Activated CD4-positive, alpha-beta T cell treated with anti-CD3 and anti-CD28 coated beads for 24 hours (primary cell): ENCODE data around the gene GRAMD4.

ENCODE experiments used
- DNase-seq, 2 donors: peaks; one replicate each; pipeline ENCODE4 v3.0.0-alpha.2; 2020; ENCODE audit warnings: low read depth in 2 of 2

The GRAMD4 gene

DNA sequence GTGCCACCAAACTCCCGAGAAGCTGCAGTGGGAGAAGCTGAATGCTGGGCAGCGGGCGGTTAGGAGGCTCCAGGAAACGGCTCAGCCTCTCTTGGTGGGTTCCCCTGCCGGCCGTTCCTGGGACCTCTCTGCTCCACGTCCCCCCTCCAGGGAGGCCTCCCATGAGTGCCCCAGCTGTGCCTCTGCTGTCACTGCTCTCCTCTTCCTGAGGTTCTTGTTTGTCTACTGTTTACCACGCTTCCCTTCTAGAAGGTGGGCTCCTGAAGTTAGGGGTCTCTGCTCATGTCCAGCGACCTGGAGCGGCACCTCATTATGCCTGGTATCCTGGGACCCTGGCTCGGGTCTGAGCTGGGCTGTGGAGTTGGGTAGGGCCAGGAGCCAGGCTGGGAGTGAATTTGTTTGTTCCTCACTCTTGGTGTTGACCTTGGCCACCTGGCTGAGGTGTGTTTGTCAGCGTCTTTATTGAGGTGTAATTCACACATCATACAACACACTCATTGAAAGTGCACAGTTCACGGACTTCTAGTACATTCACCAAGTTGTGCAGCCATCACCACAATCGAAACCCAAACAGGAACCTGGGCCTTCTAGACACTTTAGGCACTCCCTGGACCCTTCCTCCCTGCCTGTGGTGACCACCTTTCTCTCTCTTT, 37.8 kb upstream of the GRAMD4 start:
- no peak for DNase-seq

DNA sequence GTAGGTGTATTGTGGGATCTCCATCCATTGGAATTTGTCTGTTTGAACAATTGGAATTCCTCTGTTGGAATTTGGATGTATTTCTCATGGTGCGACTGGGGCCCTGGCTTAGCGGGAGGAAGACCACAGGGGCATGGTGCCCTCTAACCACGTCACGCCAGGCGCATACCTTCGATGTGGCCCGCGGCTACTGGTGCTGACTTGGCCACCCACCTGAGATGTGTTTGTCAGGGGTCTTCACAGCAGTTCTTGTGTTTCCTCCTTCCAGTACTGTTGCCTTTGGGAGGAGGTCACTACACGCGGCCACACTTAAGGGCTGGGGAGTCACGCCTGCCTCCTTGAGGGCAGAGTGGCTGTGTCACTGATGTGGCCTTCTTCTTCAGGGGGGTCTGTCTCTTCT, 36.6 kb upstream of the GRAMD4 start:
- no peak for DNase-seq

DNA sequence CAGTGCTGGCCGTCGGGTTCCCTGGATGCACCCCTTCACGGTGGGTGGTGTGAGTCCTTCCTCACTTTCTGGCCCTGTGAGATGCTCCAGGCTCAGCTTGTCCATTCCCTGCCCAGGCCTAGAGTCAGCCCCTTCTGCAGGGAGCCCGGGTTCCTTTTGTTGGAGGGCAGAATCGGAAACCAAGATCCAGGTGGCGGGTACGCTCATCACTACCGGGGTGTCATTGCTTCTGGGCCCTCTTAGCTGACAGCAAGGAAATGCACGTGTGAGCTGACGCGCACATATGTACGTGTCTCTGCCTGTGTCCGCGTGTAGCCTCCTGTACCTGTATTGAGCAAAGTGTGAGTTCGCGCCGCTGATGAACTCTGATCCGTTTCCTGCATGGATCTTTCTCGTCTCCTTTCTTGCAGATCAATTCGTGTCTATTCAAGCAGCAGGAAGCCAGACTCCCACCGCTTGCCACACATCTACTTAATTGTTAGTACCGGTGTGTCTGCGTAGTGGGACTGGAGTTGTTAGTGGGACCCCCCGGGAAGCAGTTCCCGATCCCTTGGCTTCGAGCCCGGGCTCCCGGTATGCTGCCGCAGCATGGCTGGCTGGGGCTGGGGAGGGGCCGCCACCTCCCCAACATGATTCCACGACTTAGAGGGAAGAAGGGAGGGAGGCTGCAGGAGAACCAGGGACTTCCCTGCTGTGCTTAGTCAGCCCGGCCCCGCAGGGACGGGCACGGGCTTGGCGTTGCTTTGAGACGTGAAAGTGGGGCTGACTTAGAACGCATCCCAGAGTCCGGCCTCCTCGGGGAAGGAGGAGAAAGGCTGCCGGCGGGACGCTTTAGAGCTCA, 35.9 kb upstream of the GRAMD4 start:
- DNase-seq = no peak

DNA sequence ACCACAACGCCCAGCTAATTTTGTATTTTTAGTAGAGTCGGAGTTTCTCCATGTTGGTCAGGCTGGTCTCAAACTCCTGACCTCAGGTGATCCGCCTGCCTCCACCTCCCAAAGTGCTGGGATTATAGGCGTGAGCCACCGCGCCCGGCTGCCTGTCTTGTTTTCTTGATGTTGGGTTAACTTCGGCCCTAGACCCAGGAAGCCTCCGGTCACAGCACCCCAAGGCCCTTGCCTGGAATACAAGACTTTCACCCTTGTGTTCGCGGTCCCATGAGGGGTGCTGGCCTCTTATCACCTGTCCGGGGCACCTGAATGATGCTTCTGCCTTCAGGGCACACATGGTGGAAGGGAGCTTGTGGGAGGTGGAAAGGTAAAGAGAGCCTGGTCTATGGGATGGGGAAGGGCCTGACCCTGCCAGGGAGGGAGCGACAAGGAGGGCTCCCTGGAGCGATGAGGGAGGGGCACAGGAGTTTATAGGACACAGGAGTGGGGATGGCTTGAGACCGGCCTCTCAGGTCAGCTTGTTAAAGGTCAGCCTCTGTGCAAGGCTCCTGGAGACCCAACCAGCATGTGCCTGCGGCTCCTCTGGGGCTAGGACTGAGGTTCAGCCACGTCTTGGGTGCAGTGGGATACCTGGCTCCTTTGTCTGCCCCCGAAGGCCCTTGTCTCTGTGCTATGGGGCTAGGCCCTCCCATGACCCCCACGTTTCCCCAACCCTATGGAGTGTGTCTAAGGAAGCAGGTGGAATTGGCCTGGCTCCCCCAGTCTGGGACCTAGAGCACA, 34.7 kb upstream of the GRAMD4 start:
- DNase-seq = no peak

DNA sequence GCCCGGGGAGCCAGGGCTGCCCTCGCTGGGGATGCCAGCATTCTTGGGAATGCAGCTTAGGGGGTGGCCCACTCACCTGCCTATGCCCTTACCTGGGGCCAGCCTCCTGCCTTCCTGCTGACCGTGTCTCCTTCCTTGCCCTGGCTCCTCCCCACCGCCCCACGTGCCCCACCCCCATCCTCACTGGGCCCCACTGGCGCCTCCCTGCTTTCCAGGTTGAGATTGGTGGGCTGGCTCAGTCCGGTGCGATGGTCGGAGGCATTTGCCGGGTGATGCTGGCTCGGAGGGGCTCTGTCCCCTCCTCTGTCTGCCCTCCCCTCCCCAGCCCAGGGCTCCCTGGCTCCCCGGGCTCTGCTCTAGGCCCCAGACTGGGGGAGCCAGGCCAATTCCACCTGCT, 34.1 kb upstream of the GRAMD4 start:
- no peak for DNase-seq

DNA sequence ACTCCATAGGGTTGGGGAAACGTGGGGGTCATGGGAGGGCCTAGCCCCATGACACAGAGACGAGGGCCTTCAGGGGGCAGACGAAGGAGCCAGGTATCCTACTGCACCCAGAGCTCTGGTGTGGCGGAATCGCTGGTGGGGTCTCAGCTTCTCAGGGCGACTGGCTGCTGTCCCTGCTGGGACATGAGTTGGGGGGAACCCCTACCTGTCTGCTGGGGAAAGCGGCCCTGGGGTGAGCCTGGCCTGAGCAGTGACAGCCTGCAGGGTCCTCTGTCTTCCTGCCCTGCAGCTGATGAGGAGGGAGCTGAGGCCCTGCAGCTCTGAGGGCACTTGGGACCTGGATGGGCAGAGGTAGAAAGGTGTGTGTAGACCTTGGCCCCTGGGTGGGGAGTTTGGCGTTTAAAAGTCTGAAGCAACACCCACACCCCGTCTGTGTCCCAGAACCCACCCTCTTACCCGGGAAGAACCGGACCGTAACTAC, 33.6 kb upstream of the GRAMD4 start:
- DNase-seq = no peak

DNA sequence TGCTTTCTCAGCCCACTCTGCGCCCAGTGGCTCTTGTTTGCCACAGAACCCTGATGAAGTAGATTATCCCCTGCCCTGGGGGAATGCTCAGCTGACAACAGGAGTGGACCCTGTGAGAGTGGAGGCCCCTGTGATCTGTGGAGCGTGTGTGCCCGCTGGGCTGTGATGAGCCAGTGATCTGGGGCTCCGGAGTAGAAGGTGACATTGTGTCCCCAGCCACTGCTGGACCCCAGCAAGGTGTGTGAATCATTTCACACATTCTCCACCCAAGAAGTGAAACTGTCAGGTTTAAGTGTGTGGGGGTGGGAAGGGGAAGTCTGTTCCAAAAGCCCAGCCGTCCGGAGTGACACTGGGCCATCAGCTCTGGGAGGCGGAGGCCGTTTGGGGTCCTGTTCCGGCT, 33.1 kb upstream of the GRAMD4 start:
- DNase-seq = no peak

DNA sequence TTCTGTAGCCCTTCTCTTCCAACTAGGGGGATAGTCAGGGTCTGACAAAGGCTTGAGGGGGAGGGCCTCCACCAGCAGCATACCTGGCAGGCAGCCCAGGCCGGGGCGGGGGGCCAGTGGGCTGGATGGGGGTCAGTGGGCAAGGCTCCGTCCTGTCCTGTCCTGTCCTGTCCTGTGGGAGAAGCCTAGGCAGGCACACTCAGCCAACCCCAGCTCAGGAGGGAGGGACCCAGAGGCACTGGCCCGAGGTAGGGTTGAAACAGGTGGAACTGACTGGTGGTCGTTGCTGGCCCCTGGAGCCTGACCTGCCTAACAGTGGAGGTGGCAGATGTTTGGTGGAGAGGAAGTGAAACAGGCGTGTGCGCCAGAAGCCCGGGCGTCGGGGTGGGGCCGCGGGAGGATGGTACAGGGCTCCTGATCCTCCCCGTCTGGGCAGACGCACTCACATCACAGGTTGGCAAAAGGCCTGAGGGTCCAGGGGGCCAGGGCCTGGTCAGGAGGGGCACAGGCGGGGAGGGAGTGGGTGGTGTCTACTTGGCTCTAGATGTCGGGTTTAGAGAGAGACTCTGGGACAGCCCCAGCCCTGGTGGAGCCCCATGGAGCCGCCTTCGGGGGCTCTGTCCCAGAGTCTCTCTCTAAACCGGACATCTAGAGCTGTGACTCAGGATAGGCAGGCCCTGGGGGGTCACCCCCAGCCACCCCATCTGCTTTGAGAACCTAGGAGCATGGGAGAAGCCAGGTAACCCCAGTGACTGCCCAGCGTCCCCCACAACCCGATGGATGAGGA, 32.5 kb upstream of the GRAMD4 start:
- DNase-seq = no peak

DNA sequence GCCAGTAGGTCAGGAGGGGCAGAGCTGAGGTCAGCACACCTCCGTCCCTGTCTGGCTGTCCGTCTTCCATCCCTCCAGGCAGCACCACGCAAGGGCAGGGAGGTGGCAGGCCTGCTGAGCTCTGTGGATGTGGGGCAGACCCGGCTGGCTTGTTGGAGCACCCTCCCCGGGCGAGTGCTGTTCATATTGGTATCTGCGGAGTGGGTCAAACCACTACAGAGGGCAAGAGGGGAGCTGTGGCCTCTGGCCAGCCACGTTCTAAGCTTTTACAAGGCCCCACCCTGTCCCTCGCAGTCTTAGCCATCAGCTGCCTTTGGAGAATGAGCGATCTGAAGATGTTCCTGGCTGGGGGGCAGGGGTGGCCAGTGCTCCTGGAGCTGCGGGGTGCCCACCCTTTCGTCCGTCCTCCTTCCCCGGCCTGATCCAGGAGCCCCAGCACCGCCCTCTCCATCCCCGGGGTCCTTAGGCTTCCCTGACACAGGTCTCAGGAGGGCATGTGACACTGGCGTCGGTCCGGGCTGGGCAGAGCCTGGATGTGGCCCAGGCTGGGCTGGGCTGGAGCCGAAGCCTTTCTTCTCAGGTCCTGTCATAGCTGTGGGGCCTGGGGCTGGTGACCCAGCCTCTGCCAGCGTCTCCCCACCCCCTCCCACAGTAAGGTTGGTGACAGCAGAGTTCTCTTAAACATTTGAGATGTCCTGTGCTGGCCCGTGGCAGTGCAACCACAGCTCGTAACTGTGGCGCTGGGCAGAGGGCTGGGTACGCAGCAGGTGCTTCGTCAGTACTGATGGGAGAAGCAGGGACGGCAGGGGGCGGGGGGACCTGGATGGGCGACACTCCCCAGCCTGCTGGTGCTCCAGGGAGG, 31.7 kb upstream of the GRAMD4 start:
- no peak for DNase-seq

DNA sequence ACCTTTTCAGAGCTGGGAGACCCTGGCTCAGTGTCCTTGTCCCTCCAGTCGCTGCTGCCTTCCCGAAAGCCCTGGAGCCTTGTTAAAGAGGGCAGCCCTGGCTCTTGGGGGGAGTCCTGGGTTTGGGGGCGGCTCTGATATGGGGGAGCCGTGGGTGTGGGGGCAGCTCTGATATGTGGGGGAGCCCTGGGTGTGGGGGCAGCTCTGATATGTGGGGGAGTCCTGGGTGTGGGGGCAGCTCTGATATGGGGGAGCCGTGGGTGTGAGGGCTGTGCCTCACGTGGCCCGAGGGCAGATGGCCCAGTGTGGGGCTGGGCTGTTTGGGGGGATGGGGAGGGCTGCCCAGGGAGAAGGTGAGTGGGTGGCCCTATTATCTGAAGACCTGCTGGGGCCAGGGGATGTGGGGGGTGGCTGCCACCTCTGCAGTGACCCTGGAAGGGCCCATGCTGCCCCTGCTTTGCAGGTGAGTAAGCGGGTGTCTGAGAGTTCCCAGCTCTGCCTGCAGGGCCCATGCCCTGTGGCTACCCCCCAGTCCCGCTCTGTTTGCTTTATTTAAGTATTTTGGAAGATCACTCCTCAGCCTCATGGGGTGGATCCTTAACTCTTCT, 30.9 kb upstream of the GRAMD4 start:
- DNase-seq = no peak

DNA sequence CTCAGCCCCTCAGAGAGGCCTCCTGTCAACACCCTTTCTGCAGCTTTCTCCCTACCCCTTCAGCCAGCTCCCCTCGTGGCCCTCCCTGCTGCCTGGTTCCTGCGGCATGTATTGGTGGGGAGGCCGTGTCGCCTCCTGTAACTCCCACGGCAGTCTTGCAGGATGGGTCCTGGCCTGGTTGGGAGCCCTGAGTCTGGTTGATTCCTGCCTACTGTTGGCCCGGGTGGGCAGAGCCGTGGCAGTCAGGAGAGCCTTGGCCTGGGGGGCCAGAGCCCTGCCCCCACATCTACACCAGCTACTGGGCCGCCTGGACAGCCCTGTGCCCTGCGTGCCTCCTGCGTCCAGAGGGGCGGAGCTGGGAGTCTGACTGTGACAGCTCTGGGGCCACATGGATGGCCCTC, 30.3 kb upstream of the GRAMD4 start:
- DNase-seq = no peak

DNA sequence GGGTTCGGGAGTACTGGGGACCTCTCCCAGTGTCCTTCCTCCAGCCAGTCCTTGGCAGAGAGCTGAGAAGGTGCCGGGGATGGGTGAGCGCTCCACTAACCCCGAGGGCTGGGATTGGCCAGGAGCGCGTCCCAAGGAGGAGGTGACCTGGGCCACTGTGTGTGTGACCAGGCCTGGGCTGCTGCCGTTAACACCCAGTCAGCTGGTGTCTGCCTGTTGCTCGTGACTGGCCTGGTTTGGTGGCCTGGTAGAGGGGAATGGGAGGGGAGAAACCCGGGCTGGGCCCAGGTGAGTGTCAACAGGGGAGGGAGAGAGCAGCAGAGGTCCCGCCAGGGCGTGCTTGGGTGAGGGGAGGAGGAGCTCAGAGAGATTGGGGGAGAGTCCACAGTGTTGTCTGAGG, 29.9 kb upstream of the GRAMD4 start:
- no peak for DNase-seq

DNA sequence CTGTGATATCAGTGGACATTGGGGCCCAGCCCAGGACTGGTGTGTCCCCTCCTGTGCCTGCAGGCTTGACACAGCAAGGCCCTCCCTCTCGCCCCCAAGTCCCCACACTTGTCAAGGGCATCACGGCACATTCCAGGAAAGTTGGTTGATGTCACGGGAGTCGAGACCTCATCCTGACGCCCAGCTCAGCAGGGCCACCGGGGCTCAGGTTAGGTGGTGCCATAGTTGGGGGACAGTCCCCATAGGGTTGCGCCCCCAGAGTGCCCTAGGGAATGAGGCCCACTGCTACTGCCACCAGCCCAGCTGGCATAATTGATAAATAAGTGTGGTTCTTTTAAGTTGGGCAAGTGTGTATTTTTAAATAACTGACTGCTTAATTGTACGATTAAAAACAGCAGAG, 28.3 kb upstream of the GRAMD4 start:
- DNase-seq = no peak

DNA sequence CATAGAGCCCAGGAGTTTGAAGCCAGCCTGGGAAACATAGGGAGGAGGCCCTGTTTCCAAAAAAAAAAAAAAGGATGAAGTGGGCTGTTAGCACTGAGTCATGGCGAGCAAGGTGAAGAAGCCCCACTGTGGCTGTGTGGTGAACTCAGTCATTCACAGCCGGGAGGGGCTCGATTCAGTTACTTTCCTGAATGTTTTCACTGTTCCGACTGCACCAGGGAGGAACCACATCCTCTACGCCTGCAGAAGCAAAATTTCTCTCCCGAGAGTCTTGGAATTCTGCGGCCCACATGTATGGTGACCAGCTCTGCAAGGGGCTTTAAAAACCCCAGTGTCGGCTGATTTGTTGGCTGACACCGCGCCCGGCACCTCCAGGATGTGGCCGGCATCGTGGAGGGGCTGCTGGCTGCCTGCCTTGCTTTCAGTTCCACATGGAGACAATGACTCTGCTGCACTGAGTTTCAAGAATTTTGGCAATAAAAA, 27.8 kb upstream of the GRAMD4 start:
- peak in 1 of 2 donors; percentile 44 for DNase-seq

DNA sequence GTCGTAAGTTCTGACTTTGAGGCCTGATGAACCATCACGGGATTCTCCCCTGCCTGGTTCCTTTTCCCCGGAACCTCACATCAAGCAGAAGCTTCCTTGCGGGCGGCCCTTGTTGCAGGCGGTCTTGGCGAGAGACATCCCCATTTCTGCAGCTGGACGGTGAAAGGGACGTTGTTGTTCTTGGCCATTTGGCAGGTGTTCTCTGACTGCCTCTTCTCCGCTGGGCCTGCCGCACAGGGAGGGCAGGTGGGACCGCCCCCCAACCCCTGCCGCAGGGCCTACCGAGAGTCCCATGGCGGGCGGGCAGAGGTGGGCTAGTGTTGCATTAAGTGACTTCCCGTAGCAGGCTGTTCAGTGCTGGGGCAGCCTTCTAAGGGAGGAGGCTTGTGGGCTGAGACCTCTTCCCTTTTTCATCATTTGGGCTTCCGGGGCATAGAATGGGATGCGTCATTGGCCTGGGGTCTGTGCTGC, 26.9 kb upstream of the GRAMD4 start:
- DNase-seq = no peak

DNA sequence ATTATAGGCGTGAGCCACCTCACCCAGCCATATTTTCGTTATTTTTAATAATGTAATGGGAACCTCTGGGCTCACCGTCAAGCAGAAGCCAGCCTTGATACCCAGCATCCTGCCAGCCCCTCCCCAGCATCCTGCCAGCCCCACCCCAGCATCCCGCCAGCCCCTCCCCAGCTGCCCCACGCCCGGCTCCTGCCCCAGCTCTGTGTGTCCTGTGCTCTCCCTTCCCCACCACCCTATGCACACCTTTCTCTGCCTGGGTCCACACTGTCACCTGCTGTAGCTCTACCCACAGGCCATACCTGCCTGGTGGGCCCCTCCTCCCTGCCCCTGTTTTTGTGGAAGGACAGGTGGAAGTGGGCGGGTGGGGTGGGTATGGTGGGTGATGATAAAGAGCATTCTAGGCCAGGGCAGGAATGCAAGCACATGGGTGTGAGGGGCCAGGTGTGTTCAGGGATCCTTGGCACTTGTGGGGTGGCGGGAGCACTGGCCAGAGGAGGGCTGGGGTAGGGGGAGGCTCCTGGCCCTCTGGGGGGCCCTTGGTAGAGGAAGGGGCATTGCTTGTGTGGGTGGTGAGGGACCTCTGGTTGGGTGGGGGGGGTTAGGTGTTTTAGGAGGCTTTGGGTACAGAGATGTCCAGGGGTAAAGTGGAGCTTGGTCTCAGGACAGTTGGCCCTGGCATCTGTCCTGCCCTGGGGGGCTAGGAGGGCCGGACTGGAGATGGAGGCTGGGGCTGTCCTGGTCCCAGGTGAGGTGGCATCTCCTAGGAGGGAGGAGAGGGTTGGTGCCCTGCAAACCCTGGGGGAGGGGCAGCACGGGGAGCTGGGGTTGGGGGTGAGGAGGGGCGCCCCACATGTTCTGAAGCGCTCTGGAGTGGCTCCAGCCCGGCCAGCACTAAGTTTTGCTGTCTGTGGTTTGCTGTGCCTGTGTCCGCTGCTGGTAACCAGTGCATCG, 25.9 kb upstream of the GRAMD4 start:
- DNase-seq = no peak

DNA sequence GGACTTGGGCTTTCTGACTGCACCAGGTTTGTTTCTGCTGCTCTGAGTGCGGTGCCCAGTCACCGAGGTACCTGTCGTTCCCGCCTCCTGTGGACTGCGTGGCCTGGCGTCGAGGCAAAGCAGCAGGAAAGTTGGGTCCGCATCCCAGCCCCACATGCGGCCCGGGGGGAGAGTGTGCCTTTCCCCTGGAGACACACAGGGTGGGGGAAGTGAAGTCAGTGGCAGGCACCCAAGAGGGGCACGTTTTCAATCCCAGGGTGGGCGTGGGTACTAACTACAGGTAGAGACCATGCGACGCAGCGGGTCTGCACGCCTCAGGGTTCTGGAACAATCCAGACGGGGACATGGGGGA, 25.3 kb upstream of the GRAMD4 start:
- DNase-seq = no peak

DNA sequence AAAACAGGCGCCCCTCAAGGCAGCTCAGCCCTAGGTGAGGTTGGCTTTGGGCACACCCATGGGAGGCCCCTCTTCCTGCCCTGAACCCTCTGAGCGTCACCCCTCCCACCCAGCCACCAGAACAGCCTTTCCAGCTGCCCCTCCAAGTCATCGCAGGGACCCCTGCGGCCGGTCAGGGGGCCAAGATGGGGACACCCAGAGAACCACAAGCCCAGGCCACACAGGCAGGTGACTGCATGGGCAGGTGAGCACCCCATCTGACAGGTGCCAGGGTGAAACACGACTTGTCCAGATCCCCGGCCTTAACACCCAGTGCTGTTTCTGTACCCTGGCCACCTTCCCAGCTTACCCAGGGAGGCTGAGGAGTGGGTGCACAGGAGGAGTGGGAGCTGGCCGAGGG, 24.6 kb upstream of the GRAMD4 start:
- no peak for DNase-seq

DNA sequence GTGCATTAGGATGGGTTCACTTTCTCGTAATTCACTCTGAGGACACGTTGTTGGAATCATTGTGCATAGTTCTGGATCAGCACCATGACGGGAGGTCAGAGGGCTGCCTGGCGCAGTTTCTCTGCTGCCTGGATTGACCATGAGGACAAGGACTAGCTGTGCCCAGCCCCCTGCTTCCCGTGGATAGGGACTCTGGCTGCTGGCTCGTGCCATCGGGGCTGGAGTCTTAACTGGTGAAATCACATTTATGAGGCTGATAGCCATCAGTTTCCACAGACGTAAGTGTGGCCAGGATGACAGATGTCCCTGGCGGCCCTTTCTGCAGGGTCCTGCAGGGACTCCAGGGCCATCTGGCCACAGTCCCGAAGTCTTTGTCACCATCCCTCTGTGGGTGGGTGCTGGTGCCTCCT, 24.1 kb upstream of the GRAMD4 start:
- no peak for DNase-seq
